AG09319 (cell line): Measurements from ENCODE around the gene TNFRSF19.

ENCODE experiments used
- DNase-seq: peaks from one replicate; pipeline ENCODE4 v3.0.0-alpha.2; 2010; ENCODE audit warnings: low read depth; ENCODE audit errors: extremely low read depth
- CTCF ChIP-seq: IDR thresholded peaks from 2 replicates; pipeline ENCODE4 v1.5.1; 2011; ENCODE audit warnings: low read depth, mild to moderate bottlenecking, inconsistent platforms, low read length, moderate library complexity

The TNFRSF19 gene

DNA sequence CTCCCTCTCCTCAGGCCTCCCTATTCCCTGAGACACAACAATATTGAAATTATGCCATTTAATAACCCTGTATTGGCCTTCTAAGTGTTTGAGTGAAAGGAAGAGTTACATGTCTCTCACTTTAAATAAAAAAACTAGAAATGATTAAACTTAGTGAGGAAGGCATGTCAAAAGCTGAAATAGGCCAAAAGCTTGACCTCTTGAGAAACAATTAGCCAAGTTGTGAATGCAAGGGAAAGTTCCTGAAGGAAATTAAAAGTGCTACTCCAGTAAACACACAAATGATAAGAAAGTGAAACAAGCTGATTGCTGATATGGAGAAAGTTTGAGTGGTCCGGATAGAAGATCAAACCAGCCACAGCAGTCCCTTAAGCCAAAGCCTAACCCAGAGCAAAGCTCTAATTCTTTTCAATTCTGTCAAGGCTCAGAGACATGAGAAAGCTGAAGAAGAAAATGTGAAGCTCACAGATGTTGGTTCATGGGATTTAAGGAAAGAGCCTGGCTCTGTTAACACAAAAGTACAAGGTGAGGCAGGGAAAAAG is 127.6 kb downstream of the TNFRSF19 start:
- no peak for DNase-seq
- no peak for TF ChIP-seq CTCF

- DNase-seq: no peak
- TF ChIP-seq CTCF: no peak
These were observed 129.1 kb downstream of the TNFRSF19 start for GRCh38 chr13:23699271-23699670.

GRCh38 chr13:23701186-23701585 is 131.0 kb downstream of the TNFRSF19 start:
- no peak for DNase-seq
- no peak for TF ChIP-seq CTCF

DNA sequence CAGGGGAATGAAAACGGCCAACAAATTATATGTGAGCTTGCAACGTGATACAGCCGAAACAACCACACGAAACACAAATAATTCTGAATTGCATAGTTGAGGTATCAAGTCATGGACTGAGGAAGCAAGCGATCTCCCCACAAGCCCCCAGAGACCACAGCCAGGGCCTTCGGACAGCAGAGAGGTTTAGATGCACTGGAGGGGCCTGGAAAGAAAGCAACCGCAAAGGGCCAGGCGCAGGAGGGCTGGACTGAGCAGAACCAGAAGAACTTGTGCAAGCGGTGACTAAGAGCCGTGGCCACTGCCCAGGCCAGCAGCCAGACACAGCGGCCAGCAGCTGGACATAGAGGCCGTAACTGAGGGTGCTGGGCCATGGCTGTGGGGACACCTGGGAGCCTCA is 131.4 kb downstream of the TNFRSF19 start:
- TF ChIP-seq CTCF: no peak
- peak; percentile 99 for DNase-seq

GRCh38 chr13:23703246-23703860 is 133.1 kb downstream of the TNFRSF19 start:
- peak; percentile 28 for DNase-seq
- no peak for TF ChIP-seq CTCF

DNA sequence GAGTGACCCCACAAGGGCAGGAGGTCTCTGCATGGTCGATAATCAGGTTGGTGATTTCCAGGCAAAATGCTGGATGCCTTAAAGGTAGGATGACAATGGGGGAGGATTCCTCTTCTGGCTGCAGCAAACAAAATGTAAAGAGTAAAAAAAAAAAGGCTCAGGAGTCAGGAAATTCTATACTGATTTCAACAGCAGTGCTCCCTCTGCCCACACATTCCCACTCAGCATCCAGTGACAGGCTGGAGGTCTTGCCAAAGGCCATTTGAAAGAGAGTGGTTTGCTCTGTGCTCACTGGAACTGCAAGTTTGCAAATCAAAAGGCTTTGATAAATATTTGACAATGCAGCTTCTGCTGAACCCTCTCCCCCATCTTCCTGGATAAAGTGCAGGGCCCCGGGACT is 135.4 kb downstream of the TNFRSF19 start:
- no peak for DNase-seq

More for the DNA sequence above, 135.4 kb downstream of the TNFRSF19 start:
- no peak for TF ChIP-seq CTCF
